ENCODE data around the gene HMCN2. TPM values are rescaled to one million over a fixed set of nuclear protein-coding genes. Genes with fewer than 3 reads are reported as not detected.
"Not testable (repeated sequence)": the region's sequence is repeated elsewhere in the genome, so short reads cannot be mapped to it uniquely, and the experiment has no call there.

HMCN2 gene
- total RNA-seq, 2 experiments from 2014 or later, result not detected

GRCh38 chr9:130398487-130399240, 133.1 kb downstream of the HMCN2 start:
- no peaks in the 10 kb centered on the region for H3K36me3 ChIP-seq (ENCODE audit: insufficient read depth, low read length)
- no peak overlapping the region for H3K4me2 ChIP-seq (ENCODE audit: low read length)
- H4K20me1 ChIP-seq (ENCODE audit: insufficient read depth, low read length), result no peaks in the 10 kb centered on the region
- ChIA-PET POLR2A (interaction anchor here (0.6 to 0.7 kb wide), 2 partner anchors 16 to 586 kb away, joined by 5 to 6 read pairs; no protein-coding TSS in a partner anchor), CTCF (ENCODE audit: unreplicated experiment) (no interaction called here)
- no peak overlapping the region for H2AFZ ChIP-seq (ENCODE audit: low read length)
- TF ChIP-seq, protein P1, sequence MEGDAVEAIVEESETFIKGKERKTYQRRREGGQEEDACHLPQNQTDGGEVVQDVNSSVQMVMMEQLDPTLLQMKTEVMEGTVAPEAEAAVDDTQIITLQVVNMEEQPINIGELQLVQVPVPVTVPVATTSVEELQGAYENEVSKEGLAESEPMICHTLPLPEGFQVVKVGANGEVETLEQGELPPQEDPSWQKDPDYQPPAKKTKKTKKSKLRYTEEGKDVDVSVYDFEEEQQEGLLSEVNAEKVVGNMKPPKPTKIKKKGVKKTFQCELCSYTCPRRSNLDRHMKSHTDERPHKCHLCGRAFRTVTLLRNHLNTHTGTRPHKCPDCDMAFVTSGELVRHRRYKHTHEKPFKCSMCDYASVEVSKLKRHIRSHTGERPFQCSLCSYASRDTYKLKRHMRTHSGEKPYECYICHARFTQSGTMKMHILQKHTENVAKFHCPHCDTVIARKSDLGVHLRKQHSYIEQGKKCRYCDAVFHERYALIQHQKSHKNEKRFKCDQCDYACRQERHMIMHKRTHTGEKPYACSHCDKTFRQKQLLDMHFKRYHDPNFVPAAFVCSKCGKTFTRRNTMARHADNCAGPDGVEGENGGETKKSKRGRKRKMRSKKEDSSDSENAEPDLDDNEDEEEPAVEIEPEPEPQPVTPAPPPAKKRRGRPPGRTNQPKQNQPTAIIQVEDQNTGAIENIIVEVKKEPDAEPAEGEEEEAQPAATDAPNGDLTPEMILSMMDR (conservative IDR thresholded peaks at IDR 0.05; ENCODE audit: low read length), result no peak
- no peak for TF ChIP-seq EZH2phosphoT487 (IDR thresholded peaks at IDR 0.05; ENCODE audit: borderline replicate concordance, low read depth, low read length)
- H3K9me2 ChIP-seq (ENCODE audit: insufficient read depth, low read length), result no peaks in the 10 kb centered on the region
- no peak overlapping the region for H3K27ac ChIP-seq (ENCODE audit: low read depth, low read length, poor library complexity, severe bottlenecking)
- no peaks in the 10 kb centered on the region for H3K4me1 ChIP-seq (ENCODE audit: insufficient read depth, low read length, poor library complexity, severe bottlenecking)
- DNase-seq (ENCODE audit: low spot score), result no peak
- intact Hi-C loops (cut with micrococcal nuclease; ENCODE audit: unreplicated experiment), result no loop called here
- no TSS peak for BruUV-seq (replicated peaks)
- H3K79me2 ChIP-seq (ENCODE audit: insufficient read depth, low read depth, low read length), result no peaks in the 10 kb centered on the region
- no peaks in the 10 kb centered on the region for H3K9me3 ChIP-seq (ENCODE audit: low read length)
- H3K4me3 ChIP-seq (ENCODE audit: low read depth, low read length, poor library complexity, severe bottlenecking), result no peak overlapping the region

DNA sequence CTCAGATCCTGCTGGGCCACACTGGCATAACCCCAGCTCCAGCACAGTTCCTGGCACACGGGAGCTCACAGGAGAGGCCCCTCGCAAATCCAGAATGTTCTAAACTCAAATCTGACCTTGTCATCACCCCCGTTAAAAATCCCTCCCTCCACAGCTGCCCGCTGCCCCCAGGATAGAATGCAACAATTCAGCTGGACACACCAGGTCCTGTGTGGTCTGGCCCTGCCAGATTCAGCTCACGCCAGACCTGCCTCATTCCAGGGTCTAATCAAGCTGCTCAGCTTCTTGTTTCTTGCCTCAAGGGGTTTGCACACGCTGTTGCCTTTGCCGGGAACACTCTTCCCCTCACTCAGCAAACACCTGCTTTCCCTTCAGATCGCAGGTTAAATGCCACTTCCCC, 134.2 kb downstream of the HMCN2 start:
- no peak overlapping the region for H2AFZ ChIP-seq (ENCODE audit: low read length)
- no peaks in the 10 kb centered on the region for H3K9me3 ChIP-seq (ENCODE audit: low read length)
- no peak for TF ChIP-seq EZH2phosphoT487 (IDR thresholded peaks at IDR 0.05; ENCODE audit: borderline replicate concordance, low read depth, low read length)
- TF ChIP-seq, protein P1 (conservative IDR thresholded peaks at IDR 0.05; ENCODE audit: low read length), result no peak
- no peak overlapping the region for H3K27ac ChIP-seq (ENCODE audit: low read depth, low read length, poor library complexity, severe bottlenecking)
- ChIA-PET POLR2A (no interaction called here), CTCF (ENCODE audit: unreplicated experiment) (no interaction called here)
- BruUV-seq (replicated peaks), result no TSS peak
- H3K9me2 ChIP-seq (ENCODE audit: insufficient read depth, low read length), result no peaks in the 10 kb centered on the region
- no peak for DNase-seq (ENCODE audit: low spot score)
- H3K79me2 ChIP-seq (ENCODE audit: insufficient read depth, low read depth, low read length), result no peaks in the 10 kb centered on the region
- H4K20me1 ChIP-seq (ENCODE audit: insufficient read depth, low read length), result no peaks in the 10 kb centered on the region
- no peak overlapping the region for H3K4me3 ChIP-seq (ENCODE audit: low read depth, low read length, poor library complexity, severe bottlenecking)
- no peaks in the 10 kb centered on the region for H3K4me1 ChIP-seq (ENCODE audit: insufficient read depth, low read length, poor library complexity, severe bottlenecking)
- no peak overlapping the region for H3K4me2 ChIP-seq (ENCODE audit: low read length)
- no peaks in the 10 kb centered on the region for H3K36me3 ChIP-seq (ENCODE audit: insufficient read depth, low read length)
- intact Hi-C loops (cut with micrococcal nuclease; ENCODE audit: unreplicated experiment), result no loop called here

DNA sequence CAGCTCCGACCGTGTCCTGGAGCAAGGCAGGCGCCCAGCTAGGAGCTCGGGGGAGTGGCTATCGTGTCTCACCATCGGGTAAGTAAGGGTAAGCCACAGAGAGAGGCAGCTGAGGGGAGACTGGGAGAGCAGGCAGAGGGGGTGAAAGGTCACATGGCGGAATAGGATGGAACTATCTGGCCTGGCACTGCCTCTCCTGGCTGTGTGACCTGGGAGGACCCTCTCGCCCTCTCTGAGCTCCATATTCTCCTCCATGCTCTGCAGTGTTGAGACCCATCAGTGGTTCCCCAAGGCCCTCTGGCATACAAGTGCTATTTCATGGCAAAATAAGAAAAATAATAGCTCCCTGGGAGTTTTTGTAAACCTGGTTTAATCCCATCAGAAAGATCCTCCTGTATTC, 135.3 kb downstream of the HMCN2 start:
- Histone ChIP-seq H4K20me1 (ENCODE audit: insufficient read depth, low read length) (no peaks in the 10 kb centered on the region), H3K4me1 (ENCODE audit: insufficient read depth, low read length, poor library complexity, severe bottlenecking) (no peaks in the 10 kb centered on the region), H3K36me3 (ENCODE audit: insufficient read depth, low read length) (no peaks in the 10 kb centered on the region), H3K9me2 (ENCODE audit: insufficient read depth, low read length) (no peaks in the 10 kb centered on the region), H3K79me2 (ENCODE audit: insufficient read depth, low read depth, low read length) (no peaks in the 10 kb centered on the region), H3K4me2 (ENCODE audit: low read length) (no peak overlapping the region), H3K27ac (ENCODE audit: low read depth, low read length, poor library complexity, severe bottlenecking) (no peak overlapping the region), H3K4me3 (ENCODE audit: low read depth, low read length, poor library complexity, severe bottlenecking) (no peak overlapping the region), H3K9me3 (ENCODE audit: low read length) (no peaks in the 10 kb centered on the region), H2AFZ (ENCODE audit: low read length) (no peak overlapping the region)
- no TSS peak for BruUV-seq (replicated peaks)
- TF ChIP-seq EZH2phosphoT487 (IDR thresholded peaks at IDR 0.05; ENCODE audit: borderline replicate concordance, low read depth, low read length), result no peak
- TF ChIP-seq, protein P1 (conservative IDR thresholded peaks at IDR 0.05; ENCODE audit: low read length), result no peak
- intact Hi-C loops (cut with micrococcal nuclease; ENCODE audit: unreplicated experiment), result no loop called here
- ChIA-PET CTCF (ENCODE audit: unreplicated experiment) (no interaction called here), POLR2A (no interaction called here)
- DNase-seq (ENCODE audit: low spot score), result no peak

DNA sequence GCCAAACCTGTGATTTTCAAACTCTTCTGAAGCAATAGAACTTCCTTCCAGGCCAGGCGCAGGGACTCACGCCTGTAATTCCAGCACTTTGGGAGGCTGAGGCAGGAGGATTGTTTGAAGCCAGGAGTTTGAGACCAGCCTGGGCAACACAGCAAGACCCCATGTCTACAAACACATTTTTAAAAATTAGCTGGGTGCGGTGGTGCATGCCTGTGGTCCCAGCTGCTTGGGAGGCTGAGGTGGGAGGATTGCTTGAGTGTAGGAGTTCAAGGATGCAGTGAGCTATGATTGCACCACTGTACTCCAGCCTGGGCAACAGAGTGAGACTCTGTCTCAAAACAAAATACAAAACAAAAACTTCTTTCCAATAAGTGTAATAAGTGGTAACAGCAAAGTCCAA, 136.2 kb downstream of the HMCN2 start:
- CTCF ChIA-PET (ENCODE audit: unreplicated experiment); intact Hi-C loops (cut with micrococcal nuclease; ENCODE audit: unreplicated experiment); H3K27ac ChIP-seq (ENCODE audit: low read depth, low read length, poor library complexity, severe bottlenecking); H3K9me2 ChIP-seq (ENCODE audit: insufficient read depth, low read length); H3K4me2 ChIP-seq (ENCODE audit: low read length); H3K4me3 ChIP-seq (ENCODE audit: low read depth, low read length, poor library complexity, severe bottlenecking); DNase-seq (ENCODE audit: low spot score); H3K9me3 ChIP-seq (ENCODE audit: low read length); H4K20me1 ChIP-seq (ENCODE audit: insufficient read depth, low read length); H3K4me1 ChIP-seq (ENCODE audit: insufficient read depth, low read length, poor library complexity, severe bottlenecking); H3K36me3 ChIP-seq (ENCODE audit: insufficient read depth, low read length); H3K79me2 ChIP-seq (ENCODE audit: insufficient read depth, low read depth, low read length); H2AFZ ChIP-seq (ENCODE audit: low read length); BruUV-seq (replicated peaks): not testable (repeated sequence)
- POLR2A ChIA-PET, result interaction anchor here (0.7 kb wide), 1 partner anchor 939 kb away, joined by 3 read pairs; no protein-coding TSS in a partner anchor

Measured in OCI-LY7 (cell line).